Upper lobe of left lung (tissue), 6 donors: ENCODE results near the gene UACA. TPM values are rescaled to one million over a fixed set of nuclear protein-coding genes. Genes with fewer than 3 reads are reported as not detected.

Experiments used
- ATAC-seq, 2 donors: fragments of 200-7000 bp; cut with Tn5 transposase; one replicate each; pipeline ENCODE4 v1.9.1; 2022; ENCODE audit warnings: mild to moderate bottlenecking in 2 of 2, moderate library complexity in 2 of 2; ENCODE audit not compliant: low FRiP score in 2 of 2
- DNase-seq, 2 donors: peaks; one replicate each; pipeline ENCODE4 v3.0.0-alpha.2; 2019 to 2020
- H3K27ac ChIP-seq, 4 donors: fragments of 200-600 bp; sonication (generic); one replicate each; pipeline ENCODE4 v1.5.1; 2016 to 2019
- H3K27me3 ChIP-seq, 4 donors: fragments of 200-600 bp; sonication (generic); one replicate each; pipeline ENCODE4 v1.5.1; 2017 to 2019
- H3K36me3 ChIP-seq, 4 donors: fragments of 200-600 bp; sonication (generic); one replicate each; pipeline ENCODE4 v1.5.1; 2016 to 2019
- H3K4me1 ChIP-seq, 4 donors: fragments of 200-600 bp; sonication (generic); one replicate each; pipeline ENCODE4 v1.5.1; 2018 to 2019
- H3K4me3 ChIP-seq, 4 donors: fragments of 200-600 bp; sonication (generic); one replicate each; pipeline ENCODE4 v1.5.1; 2017 to 2019; ENCODE audit warnings: mild to moderate bottlenecking in 2 of 4, moderate library complexity in 1 of 4
- H3K9me3 ChIP-seq, 4 donors: fragments of 200-600 bp; sonication (generic); one replicate each; pipeline ENCODE4 v1.5.1; 2018 to 2019
- EP300 ChIP-seq, 4 donors: sonication (generic); formaldehyde crosslinking; IDR thresholded peaks; one replicate each; pipeline ENCODE4 v1.5.1; 2017; ENCODE audit warnings: antibody characterized with exemption in 4 of 4, control low read depth in 2 of 4
- POLR2A ChIP-seq, 4 donors: fragments of 450-650 bp; IDR thresholded peaks; one replicate each; pipeline ENCODE4 v1.5.1; 2016 to 2017; ENCODE audit warnings: antibody characterized with exemption in 4 of 4, mild to moderate bottlenecking in 2 of 4
- POLR2AphosphoS5 ChIP-seq, 2 donors: sonication (generic); formaldehyde crosslinking; IDR thresholded peaks; one replicate each; pipeline ENCODE4 v1.5.1; 2017; ENCODE audit warnings: antibody characterized with exemption in 2 of 2
- WGBS, 2 donors: methylation state at CpG; one replicate each; pipeline ENCODE4 v1.1.5; 2017 to 2018; 5-methylcytosine and 5-hydroxymethylcytosine counted together
- total RNA-seq, 6 donors: library from RNA; depleted of rRNA in 4 of 6; stranded (reverse); fragments of >200 nt in 4 of 6; gene quantifications; one replicate each; pipeline versions ENCODE4 v1.1.0 to v1.2.1, GENCODE V29; 2016 to 2021
- TF ChIP-seq, protein P1 (sequence below), 6 experiments: fragments of 450-650 bp in 4 of 6; fragments of 200-600 bp in 2 of 6; sonication (generic) in 2 of 6; IDR thresholded peaks; one replicate each; pipeline ENCODE4 v1.5.1; 2016 to 2019; ENCODE audit warnings: antibody characterized with exemption in 6 of 6
- donor health status: DM: no; HTN: no; CAD: no; lungs with moderate emphysema.
- donor health status: DM: no; HTN: yes; CAD: no; lungs with severe emphysema.

Gene UACA, protein sequence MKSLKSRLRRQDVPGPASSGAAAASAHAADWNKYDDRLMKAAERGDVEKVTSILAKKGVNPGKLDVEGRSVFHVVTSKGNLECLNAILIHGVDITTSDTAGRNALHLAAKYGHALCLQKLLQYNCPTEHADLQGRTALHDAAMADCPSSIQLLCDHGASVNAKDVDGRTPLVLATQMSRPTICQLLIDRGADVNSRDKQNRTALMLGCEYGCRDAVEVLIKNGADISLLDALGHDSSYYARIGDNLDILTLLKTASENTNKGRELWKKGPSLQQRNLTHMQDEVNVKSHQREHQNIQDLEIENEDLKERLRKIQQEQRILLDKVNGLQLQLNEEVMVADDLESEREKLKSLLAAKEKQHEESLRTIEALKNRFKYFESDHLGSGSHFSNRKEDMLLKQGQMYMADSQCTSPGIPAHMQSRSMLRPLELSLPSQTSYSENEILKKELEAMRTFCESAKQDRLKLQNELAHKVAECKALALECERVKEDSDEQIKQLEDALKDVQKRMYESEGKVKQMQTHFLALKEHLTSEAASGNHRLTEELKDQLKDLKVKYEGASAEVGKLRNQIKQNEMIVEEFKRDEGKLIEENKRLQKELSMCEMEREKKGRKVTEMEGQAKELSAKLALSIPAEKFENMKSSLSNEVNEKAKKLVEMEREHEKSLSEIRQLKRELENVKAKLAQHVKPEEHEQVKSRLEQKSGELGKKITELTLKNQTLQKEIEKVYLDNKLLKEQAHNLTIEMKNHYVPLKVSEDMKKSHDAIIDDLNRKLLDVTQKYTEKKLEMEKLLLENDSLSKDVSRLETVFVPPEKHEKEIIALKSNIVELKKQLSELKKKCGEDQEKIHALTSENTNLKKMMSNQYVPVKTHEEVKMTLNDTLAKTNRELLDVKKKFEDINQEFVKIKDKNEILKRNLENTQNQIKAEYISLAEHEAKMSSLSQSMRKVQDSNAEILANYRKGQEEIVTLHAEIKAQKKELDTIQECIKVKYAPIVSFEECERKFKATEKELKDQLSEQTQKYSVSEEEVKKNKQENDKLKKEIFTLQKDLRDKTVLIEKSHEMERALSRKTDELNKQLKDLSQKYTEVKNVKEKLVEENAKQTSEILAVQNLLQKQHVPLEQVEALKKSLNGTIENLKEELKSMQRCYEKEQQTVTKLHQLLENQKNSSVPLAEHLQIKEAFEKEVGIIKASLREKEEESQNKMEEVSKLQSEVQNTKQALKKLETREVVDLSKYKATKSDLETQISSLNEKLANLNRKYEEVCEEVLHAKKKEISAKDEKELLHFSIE (N-terminal part only)
- 10 to 100 TPM; 23.9 to 83.8 (median 39.0) TPM for total RNA-seq

DNA sequence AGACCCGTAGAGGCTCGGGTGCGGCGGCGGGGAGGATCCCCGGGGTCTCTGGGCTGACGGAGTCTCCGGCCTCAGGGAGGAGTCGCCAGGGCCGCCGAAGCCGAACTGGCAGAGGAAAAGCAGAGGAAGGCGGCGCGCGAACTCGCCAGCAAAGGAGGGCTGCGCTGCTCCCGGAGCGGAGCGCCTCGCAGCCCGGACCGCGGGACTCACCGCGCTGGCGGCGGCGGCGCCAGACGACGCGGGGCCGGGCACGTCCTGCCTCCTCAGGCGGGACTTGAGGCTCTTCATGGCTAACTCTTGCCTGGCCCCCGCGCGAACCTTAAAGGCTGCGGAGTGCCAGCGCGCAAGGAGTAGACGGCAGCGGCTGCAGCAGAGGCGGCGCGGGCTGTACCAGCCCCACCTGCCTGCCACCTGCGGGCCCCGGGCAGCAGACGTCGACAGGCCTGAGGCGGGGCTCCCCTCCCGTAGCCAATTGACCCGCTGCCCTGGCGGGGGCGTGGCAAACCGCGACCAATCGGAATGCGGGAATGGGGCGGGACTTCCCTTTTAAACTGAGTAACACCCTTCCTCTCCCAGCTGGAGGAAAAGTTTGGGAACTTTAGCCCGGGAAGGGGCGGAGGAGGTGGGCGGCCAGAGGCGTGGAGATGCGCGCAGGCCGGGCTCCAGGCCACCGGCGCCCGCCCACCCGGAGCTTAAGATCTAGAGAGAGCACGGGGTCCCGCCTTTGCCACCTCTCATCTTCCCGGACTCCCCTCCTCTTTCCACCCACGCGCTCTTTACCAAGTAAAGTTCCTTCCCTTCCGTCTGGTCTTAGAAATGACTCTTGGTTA lies at the start of gene UACA:
Gene UACA (minus strand): TSS at position 439 of the 830 bp plus-strand sequence. CDS start 151 bp downstream, at position 288.
- peak within 1 kb of the TSS; percentile 90 to 99 (median 92) for H3K27ac ChIP-seq
- H3K4me1 ChIP-seq = peaks cover 5 to 36% (median 17%) of the 10 kb centered on the region in 4 donors
- peak in 3 of 4 donors; percentile 87 to 95 (median 91) for TF ChIP-seq POLR2A (IDR thresholded peaks at IDR 0.05)
- peak; percentile 84 to 98 for TF ChIP-seq POLR2AphosphoS5 (IDR thresholded peaks at IDR 0.05)
- TF ChIP-seq, protein P1, sequence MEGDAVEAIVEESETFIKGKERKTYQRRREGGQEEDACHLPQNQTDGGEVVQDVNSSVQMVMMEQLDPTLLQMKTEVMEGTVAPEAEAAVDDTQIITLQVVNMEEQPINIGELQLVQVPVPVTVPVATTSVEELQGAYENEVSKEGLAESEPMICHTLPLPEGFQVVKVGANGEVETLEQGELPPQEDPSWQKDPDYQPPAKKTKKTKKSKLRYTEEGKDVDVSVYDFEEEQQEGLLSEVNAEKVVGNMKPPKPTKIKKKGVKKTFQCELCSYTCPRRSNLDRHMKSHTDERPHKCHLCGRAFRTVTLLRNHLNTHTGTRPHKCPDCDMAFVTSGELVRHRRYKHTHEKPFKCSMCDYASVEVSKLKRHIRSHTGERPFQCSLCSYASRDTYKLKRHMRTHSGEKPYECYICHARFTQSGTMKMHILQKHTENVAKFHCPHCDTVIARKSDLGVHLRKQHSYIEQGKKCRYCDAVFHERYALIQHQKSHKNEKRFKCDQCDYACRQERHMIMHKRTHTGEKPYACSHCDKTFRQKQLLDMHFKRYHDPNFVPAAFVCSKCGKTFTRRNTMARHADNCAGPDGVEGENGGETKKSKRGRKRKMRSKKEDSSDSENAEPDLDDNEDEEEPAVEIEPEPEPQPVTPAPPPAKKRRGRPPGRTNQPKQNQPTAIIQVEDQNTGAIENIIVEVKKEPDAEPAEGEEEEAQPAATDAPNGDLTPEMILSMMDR (IDR thresholded peaks at IDR 0.05) = peak in 3 of 6 experiments; percentile 21 to 37 (median 30)
- peak in 1 of 4 donors; percentile 33 for TF ChIP-seq EP300 (IDR thresholded peaks at IDR 0.05)
- no peaks in the 10 kb centered on the region for H3K36me3 ChIP-seq
- H3K4me3 ChIP-seq = peak within 1 kb of the TSS; percentile 56 to 80 (median 78)
- ATAC-seq (peak; percentile 97), DNase-seq (peak; percentile 90 to 97)
- H3K9me3 ChIP-seq = no peaks in the 10 kb centered on the region
- H3K27me3 ChIP-seq = peaks cover 0 to 7% (median 2%) of the 10 kb centered on the region in 4 donors
- WGBS, 2 donors = 0 to 1% methylated on average over 35 to 41 of the region's 79 CpGs

DNA sequence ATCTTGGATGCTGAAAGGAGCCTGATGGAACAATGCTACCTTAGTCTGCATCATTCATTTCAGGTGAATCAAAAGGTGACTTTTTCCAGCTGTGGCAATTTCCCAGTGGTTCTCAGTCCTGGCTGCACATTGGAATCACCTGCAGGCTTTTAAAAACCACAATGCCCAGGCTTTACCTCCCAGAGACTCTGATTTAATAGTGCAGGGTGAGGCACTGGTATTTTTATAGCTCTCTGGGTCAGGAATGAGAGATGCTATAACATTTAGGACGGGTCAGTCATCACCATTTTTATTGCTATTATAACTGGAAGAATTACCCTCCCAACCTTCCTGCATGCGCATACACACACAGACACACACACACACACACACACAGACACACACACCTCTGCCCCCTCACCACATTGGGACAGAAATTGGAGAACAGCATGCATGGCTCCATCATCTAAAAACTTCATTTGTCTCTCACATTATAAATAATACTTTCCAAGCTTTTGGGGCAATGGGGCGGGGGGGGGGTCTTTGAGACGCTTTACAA lies 49.5 kb upstream of the UACA start:
- no peak for ATAC-seq
- Histone ChIP-seq H3K27ac (no peak overlapping the region), H3K27me3 (no peaks in the 10 kb centered on the region), H3K36me3 (no peaks in the 10 kb centered on the region), H3K9me3 (no peaks in the 10 kb centered on the region), H3K4me3 (no peak overlapping the region), H3K4me1 (peaks cover 0 to 13% (median 9%) of the 10 kb centered on the region in 4 donors)
- no peak for TF ChIP-seq EP300 (IDR thresholded peaks at IDR 0.05)
- TF ChIP-seq POLR2A (IDR thresholded peaks at IDR 0.05) = no peak
- no peak for TF ChIP-seq POLR2AphosphoS5 (IDR thresholded peaks at IDR 0.05)
- TF ChIP-seq, protein P1 (IDR thresholded peaks at IDR 0.05) = no peak
- 85 to 89% methylated on average over 4 of the region's 4 CpGs for whole genome bisulfite sequencing, 2 donors
- no peak for DNase-seq

DNA sequence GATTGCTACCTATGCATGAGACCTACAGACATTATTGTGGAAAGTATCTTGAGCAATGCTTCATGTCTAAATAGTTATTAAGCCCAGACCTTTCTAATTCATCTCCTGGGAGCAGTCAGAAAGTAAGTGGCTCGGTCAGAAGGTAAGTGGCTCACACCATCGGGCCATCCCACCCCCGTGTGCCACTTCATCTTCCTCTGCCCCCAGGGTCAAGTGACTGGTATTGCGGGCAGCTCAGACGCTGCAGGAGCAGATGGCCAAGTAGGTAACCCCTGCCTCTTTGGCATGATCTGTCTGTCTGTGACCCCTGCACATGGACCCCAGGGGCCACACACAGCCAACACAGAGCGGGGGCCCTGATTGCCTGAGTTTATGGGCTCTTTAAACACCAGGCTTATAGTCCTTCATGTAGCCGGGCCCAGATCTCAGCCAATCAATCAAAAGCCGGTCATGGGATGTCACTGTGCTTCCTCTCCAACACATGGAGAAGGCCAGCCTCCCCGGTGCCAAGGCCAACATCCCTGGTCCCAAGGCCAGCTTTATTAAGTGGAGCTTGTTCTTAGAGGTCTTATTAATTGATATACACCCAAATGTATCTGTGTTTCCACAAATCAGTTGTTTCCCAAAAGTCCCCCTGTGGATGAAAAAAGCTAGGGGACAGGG lies 47.7 kb upstream of the UACA start:
- TF ChIP-seq POLR2A (IDR thresholded peaks at IDR 0.05) = no peak
- TF ChIP-seq EP300 (IDR thresholded peaks at IDR 0.05) = no peak
- TF ChIP-seq, protein P1 (IDR thresholded peaks at IDR 0.05) = no peak
- TF ChIP-seq POLR2AphosphoS5 (IDR thresholded peaks at IDR 0.05) = no peak
- H3K9me3 ChIP-seq = no peaks in the 10 kb centered on the region
- no peak for ATAC-seq
- DNase-seq = no peak
- no peaks in the 10 kb centered on the region for H3K27me3 ChIP-seq
- WGBS, 2 donors = 45 to 53% methylated on average over 4 to 9 of the region's 9 CpGs
- no peak overlapping the region for H3K27ac ChIP-seq
- H3K36me3 ChIP-seq = no peaks in the 10 kb centered on the region
- peaks cover 10 to 23% (median 17%) of the 10 kb centered on the region in 4 donors for H3K4me1 ChIP-seq
- H3K4me3 ChIP-seq = no peak overlapping the region
